IPS-NIHi7 (cell line): ENCODE data around the gene NCS1.

Experiments used
- DNase-seq: peaks from one replicate; pipeline ENCODE4 v3.0.0; 2012; ENCODE audit warnings: mixed read lengths; ENCODE audit errors: extremely low spot score

The NCS1 gene

DNA sequence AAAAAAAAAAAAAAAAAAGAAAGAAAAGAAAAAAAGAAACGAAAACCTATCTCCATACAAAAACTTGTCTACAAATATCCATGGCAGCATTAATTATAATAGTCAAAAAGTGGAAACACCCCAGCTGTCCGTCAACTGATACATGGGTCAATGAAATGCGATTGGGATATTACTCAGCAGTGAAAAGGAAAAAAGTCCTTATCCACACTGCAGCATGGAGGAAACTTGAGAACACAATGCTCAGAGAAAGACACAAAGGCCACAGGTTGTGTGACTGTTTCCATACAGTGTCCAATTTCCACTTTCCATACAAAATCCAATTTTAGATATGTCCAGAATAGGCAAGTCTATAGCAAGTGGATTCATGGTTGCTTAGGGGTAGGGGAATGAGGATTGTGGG is 24.3 kb upstream of the NCS1 start:
- DNase-seq = no peak

DNA sequence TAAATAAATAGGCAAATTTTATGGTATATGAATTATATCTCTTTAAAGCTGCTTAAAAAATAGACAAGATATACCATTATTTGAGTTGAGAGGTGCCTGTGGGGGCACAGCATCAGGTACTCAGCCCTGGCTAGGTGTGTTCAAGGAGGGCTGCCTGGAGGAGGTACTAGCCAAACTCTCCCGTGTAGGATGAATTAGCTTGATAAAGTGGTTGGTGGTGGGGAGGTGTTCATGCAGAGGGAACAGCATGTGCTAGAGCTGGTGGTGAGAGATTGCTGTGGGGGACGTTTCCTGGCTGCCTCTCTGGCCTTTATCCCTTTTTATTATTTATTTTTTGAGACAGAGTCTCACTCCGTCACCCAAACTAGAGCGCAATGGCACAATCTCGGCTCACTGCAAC is 23.2 kb upstream of the NCS1 start:
- DNase-seq = no peak

DNA sequence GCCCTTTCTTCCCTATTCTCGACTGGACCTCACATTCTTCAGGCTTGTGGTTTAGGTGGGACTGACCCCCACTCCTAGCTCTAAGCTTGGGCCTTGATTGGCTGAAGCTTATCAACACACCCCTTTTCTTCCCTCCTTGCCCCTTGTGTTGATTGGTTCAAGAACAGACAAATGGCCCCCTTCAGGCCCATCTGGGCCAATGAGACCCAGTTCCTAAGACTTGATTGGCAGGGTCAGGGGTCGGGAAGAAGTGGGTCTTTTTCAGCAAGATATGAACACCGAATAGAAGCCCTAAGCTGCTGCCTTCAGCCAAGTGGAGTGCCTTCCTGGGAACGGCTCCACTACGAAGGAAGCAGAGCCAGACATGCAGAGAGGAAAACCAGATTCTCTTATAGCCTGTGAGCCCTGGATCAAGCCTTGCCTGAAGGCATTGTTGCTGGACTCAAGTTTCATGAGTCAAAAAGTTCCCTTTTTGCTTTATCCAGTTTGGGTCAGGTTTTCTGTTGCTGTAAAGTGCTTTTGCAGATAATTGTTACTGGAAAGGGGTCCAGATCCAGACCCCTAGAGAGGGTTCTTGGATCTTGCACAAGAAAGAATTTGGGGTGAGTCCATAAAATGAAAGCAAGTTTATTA is 22.4 kb upstream of the NCS1 start:
- no peak for DNase-seq

DNA sequence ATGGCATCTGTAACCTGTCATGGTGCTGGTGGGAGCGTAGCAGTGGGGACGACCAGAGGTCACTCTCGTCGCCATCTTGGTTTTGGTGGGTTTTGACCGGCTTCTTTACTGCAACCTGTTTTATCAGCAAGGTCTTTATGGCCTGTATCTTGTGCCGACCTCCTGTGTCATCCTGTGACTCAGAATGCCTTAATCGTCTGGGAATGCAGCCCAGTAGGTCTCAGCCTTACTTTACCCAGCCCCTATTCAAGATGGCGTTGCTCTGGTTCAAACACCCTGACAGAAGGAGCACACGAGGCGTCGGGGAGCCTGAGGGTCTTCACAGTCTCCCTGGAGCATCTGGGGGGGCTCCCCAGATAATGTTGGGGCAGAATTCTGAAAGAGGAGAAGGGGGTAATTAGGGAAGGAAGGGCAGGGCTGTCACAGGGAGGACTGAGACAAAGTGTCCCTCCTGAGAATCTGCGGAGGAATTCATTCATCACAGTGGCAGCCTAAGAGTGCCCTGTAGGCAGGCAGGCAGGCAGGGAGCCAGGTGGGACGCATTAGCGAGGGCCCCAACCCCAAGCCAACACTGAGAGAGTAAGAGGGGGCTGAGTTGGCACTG is 21.3 kb upstream of the NCS1 start:
- DNase-seq = no peak

DNA sequence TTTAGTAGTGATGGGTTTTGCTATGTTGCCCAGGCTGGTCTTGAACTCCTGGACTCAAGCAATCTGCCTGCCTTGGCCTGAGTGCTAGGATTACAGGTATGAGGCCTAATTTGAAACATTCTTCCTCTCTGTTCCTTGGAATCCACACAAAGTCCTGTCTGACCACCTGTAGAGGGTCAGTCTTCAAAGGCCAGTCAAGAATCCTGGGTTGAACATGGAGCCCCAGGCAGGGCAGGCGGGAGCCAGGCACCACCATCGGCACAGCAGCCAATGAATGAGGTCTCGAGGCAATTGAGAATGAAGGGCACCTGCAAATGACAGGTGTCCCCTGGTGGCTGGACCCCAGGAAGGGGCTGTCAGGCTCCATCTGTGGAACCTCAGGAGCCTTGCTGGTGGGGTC is 17.4 kb upstream of the NCS1 start:
- DNase-seq = no peak

DNA sequence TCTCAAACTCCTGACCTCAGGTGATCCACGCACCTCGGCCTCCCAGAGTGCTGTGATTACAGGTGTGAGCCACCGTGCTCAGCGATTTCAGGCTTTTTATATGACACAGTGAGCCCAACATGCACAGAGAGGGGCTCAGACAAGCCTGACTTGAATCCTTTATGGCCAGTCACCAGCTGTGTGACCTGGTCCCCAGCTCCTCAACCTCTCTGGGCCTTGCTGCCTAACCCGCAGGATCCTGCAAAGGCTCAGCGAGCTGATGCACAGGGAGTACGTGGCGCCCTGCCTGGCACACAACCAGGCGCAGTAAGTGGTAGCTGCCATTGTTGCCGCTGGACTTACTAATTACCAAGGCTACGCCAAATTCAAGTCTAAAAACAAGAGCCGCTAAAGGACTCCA is 16.6 kb upstream of the NCS1 start:
- no peak for DNase-seq

DNA sequence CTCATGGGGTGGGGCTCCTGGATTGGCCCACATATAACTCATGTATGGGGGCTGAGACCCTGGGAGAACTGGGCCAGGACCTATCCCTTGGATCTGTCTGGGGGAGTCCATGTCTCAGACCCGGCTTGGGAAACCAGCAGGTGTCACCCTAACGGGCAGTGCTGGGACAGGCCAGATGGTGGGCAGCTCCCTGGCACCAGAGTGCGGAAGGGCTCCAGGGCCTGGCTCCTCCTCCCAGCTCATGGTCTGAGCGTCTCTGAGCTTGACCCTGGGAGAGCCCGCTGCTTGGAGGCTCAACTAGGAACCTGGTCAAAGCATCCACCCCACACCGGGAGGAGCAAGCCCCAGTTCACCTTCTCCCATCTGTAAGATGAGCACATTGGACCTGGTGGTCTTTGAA is 15.5 kb upstream of the NCS1 start:
- DNase-seq = no peak

DNA sequence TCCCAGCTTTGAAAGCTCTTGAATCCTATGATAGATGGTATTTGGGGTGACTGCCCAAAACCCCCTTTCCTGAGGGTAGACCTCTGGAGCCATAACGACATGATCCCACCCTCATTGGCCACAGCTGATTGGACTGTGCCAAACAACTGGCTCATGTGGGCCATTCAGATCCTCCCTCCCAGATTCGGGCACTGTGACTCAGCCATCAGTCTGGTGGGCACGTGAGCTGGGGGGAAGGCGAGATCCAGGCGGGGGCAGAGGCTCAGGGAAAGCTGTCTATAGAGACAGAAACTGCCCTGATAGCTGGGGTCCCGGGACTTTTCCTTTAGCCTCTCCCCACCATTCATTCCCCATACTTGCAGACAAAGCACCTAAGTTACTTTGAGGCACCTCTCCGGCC is 15.1 kb upstream of the NCS1 start:
- no peak for DNase-seq

DNA sequence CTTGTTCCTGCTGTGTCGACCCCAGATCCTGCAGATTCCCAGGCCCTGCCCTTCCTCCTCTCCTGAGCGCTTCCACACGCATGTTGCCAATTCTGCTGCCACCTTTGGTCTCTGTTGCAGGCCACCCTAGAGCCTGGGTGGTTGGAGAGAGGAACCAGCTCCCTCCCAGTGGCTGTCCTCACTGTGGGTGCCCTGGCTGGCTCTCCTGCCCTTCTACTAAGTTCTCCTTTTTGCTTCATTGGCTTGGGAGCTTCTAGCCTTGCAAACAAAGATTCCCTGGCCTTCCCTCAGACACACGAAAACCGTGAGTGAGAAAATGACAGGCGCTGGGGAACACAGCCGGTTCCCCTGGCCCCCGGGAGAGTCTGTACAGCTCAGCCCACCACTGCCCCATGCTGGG is 14.2 kb upstream of the NCS1 start:
- no peak for DNase-seq

DNA sequence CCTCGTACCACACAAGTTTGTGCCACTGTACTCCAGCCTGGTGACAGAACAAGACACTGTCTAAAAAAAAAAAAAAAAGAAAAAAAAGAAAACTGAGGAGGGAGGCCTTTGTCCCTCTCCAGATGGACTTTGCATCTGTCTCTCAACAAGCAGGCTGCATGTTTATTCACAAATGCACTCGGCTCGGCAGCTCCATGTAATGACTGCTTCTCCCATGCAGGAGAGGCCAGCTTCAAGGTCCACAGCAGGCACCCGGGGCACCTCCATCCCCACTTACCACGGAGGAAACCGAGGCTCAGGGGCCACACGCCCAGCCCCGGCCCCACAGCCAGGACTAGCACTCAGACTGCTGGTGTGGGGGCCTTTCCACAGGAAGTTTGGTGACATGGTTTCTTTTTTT is 13.1 kb upstream of the NCS1 start:
- no peak for DNase-seq

DNA sequence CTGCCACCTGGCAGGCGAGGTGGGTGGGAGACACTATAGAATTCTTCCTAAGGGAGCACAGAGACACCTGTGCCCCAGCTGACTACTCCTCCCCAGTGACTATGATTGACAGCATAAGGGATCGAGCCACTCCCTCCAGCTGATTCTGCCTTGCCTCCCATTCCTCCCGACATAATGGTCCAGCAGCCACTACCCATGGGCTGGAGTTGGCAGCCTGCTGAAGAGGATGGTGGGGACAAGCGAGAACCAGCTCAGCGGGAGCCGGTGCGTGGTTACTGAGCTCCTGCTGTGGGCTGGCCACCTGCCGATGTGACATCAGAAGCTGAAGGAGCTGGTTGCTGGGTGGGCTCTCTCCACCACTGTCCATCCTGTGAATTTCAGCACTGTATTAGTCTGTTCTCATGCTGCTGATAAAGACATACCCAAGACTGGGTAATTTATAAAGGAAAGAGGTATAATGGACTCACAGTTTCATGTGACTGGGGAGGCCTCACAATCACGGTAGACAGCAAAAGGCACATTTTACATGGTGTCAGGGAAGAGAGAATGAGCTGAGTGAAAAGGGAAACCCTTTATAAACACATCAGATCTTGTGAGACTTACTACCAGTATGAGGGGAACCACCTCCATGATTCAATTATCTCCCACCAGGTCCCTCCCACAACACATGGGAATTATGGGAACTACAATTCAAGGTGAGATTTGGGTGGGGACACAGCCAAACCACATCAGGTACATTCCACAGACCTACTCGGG is 12.1 kb upstream of the NCS1 start:
- DNase-seq = no peak

DNA sequence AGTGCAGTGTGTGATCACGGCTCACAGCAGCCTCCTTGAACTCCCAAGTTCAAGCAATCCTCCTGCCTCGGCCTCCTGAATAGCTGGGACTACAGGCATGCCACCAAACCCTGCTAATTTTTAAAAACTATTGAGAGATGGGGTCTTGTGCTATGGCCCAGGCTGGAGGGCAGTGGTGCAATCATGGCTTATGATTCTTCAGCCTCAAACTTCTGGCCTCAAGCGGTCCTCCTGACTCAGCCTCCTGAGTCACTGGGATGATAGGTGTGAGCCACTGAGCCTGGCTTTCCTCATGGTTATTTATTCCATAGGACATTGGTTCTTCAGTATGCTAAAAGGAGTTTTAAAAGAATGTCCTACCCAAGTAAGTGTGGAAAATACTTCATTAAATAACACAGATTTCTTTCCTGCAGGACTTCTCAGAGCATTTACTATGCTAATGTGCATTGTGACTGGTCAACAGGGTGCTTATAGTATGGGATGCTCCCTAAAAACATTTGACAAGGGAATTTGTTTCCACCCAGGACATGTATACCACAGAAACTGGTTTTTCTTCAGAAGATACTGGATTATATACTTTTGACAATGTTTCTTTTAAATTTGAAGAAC is 11.2 kb upstream of the NCS1 start:
- no peak for DNase-seq

DNA sequence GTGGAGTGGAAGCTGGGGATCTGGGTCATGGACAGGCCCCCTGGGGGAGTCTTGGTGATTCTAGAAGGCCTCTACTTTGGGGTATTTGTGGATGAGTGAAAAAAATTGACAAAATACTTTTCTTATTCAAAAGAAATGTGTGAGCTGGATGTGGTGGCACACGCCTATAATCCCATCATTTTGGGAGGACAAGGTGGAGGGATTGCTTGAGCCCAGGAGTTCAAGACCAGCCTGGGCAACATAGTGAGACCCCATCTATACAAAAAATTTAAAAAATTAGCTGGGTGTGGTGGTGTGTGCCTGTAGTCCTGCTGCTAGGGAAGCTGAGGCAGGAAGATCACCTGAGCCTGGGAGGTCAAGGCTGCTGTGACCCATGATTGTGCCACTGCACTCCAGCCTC is 6.6 kb upstream of the NCS1 start:
- DNase-seq = no peak

DNA sequence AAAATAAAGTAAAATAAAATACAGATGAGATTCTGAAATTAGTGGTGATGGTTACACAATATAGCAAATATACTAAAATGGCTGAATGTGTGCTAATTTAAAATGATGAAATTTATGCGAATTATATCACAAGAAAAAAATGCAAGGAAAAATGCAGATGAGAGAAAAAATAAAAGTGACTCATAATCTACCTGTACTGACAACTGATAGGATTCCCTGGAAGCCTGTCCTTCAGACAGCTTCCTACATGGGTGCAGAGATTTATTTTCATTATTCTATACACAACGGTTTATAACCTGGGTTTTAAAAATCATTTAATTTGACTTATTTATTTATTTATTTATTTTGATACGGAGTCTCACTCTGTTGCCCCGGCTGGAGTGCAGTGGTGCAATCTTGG is 5.8 kb upstream of the NCS1 start:
- no peak for DNase-seq

DNA sequence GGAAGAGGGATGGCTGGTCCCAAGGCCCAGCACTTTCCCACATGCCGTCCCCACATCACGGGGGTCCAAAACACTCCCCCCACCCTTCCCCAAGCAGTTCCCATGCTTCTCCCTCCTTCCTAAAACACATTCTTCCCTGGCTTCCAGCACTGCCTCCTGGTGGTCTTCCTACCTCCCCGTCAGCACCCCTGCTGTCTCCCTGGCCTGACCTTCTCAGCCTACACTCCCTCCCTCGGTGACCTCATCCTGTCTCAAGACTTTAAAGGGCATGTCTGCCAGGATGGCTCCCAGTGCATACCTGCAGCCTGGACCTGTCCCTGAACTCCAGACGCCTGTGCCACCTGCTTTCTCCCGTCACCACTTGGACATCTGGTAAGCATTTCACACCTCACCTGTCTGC is 4.3 kb upstream of the NCS1 start:
- peak; percentile 78 for DNase-seq

DNA sequence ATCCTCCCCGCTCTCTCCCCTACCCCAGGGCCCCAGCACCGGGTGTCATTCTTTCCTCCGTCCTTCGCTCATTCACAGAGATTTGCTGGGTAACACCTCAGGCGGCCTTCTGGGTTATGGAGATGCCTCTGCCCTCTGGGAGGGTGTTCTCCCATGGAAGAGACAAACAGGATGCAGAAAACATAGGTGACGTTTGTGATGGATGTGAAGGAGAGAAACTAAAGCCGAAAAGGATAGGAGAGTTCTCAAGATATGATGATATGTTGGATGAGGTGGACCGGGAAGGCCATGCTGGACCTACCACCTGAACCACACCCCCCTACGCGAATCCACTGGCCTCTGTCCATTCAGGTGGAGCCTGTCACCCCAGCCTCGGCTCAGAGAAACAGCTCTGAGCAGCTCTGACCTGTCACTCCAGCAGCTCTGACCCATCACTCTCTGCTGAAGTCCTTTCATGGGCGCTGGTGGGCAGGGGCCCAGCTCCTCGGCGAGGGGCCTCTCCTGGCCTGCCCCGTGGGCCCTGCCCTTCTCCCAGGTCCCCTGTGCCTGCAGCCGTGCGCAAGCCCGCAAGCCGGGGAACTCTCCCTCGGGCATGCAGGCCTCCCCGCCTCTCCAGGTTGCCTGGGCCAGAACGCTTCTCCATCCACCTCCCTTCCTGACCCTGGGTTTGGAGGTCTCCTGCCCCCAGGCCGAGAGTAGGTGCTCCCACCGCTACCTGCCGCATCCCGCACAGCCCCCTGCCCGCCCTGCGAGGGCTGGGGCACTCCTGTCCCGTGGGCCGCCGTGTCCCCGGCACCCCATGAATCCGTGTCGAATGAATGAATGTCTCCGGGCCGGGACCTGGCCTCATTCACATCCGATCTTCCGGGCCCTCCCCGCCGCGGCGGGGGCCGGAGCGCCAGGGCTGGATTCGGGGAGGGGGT is 717 bp upstream of the NCS1 start:
- DNase-seq = peak; percentile 65

DNA sequence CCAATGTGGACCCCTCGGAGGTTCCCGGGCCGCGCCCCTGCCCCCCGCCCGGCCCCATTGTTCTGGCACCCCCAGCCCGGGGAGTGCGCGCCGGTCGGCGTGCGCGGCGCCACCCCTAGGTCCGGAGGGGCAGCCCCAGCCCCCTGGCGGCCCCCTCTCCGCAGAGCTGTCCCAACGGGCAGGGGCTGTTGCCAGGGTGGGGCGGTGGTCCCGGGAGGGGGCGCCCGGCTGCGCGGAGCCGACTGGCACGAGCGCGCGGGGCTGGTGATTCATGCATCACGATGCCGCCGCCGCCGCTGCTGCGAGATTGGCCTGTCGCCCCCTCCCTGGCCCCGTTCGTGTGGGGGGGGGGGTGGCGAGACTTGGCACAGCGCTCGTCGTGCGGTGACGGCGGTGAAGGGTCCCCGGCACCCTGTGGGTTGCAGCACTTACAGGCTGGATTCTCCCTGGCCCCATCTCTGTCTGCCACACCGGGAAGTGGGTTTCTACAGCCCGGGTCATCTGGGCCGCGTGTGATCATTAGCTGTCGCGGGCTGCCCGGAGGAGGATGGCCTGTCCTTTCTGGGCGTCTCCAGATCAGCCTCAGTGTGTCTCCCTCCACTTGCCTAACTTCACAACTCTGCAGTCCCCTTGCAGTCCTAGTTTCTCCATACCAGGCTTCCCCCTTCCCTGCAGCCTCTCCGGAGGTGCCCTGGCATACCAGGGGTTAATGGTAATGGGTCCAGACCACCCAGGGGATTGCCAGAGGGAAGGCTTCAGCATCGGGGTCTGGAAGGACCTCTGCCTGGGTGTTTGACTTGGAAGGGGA is 858 bp downstream of the NCS1 start:
- peak; percentile 41 for DNase-seq

DNA sequence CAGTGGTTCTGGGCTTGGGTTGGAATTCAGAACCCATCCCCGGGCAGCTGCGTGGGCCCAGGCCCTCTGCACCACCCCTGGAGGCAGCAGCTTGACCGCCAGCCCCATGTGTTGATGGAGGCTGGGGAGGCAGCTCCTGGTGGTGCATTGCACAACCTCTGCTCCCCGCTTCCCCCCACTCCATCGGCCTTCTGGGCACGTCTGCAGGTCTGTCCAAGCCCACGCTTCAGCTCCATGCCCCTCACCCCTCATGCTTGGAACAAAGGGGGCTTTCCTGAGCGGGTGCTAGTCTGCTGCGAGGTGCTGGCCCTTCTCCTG is 1.4 kb downstream of the NCS1 start:
- DNase-seq = no peak

DNA sequence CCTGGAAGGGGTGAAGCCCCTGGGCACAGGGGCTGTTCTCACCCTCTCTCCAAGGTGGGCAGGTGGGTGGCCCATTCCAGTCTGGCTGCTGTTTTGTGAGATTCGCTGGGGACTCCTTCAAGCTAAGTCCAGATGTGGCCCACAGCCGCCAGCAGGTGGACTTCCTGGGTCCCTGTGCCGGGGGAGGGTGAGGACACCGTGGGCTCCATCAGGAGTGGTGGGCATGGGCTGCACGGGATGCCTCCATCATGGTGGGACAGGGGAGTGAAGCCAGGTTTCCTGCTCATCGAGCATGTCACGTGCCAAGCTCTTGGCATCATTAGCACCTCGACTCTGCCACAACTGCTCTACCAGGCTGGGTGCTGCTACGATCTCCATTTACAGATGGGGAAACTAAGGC is 1.8 kb downstream of the NCS1 start:
- no peak for DNase-seq

DNA sequence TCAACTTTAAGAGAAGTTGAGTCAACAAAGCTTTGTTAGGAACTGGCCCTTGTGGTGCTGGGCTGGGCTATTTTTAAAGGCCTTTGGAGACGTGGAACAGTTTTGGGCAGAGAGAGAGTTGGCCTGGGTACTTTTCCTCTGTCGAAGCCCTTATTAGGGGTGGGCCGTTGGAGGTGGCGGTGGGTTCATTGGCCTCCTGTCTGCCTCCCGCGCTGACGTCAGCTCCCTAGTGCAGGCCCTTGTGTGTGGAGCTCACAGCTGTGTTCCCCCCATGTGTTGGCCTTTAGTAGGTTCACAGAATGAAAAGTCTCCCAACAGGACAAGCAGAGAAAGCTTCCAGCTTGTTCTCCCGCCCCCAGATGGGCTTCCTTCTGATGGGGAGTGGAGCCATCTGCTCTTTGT is 2.7 kb downstream of the NCS1 start:
- no peak for DNase-seq

DNA sequence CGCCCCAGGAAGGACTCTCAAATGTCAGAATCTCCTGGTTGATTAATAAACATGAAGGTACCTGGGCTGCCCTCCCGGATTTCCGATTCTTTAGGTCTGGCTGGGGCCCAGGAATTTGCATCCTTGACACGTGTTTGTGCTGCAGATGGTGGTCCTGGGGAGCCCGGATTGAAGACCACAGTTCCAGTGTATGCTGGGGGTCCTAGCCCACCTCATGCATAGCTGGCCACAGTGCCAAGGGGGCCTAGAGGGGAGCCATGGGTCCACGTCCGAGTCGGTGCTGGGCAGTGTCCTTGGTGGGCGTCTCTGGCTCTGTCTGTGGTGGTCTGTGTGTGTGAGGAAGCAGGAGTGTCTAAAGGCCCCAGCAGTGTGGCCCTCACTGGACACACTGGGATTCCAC is 3.2 kb downstream of the NCS1 start:
- DNase-seq = no peak
